Measurements from ENCODE around the gene SH3GLB1.

Gene SH3GLB1

GRCh38 chr1:86739648-86740509, 35.5 kb downstream of the SH3GLB1 start:
- no peak for FAIRE-seq

GRCh38 chr1:86741947-86742572, 37.7 kb downstream of the SH3GLB1 start:
- no peak for FAIRE-seq

- FAIRE-seq, result no peak
Measured at GRCh38 chr1:86747304-86747703, 42.9 kb downstream of the SH3GLB1 start.

- no peak for FAIRE-seq
Measured at GRCh38 chr1:86748622-86749373, 44.4 kb downstream of the SH3GLB1 start.

GRCh38 chr1:86750076-86750475, 45.7 kb downstream of the SH3GLB1 start:
- FAIRE-seq, result no peak

GRCh38 chr1:86750530-86750929, 46.2 kb downstream of the SH3GLB1 start:
- no peak for FAIRE-seq

- no peak for FAIRE-seq
Measured at GRCh38 chr1:86751923-86752322, 47.5 kb downstream of the SH3GLB1 start.

GRCh38 chr1:86753700-86754099, 49.3 kb downstream of the SH3GLB1 start:
- no peak for FAIRE-seq

- FAIRE-seq, result no peak
Measured at GRCh38 chr1:86754265-86754974, 50.0 kb downstream of the SH3GLB1 start.

- FAIRE-seq, result no peak
Measured at GRCh38 chr1:86756062-86756406, 51.7 kb downstream of the SH3GLB1 start.

GRCh38 chr1:86757272-86757984, 53.1 kb downstream of the SH3GLB1 start:
- no peak for FAIRE-seq

- no peak for FAIRE-seq
Measured at GRCh38 chr1:86758570-86758969, 54.2 kb downstream of the SH3GLB1 start.

- FAIRE-seq, result no peak
Measured at GRCh38 chr1:86760199-86760598, 55.8 kb downstream of the SH3GLB1 start.

- FAIRE-seq, result no peak
Measured at GRCh38 chr1:86762336-86762735, 58.0 kb downstream of the SH3GLB1 start.

GRCh38 chr1:86764523-86764922, 60.1 kb downstream of the SH3GLB1 start:
- no peak for FAIRE-seq

GRCh38 chr1:86765073-86765472, 60.7 kb downstream of the SH3GLB1 start:
- no peak for FAIRE-seq

GRCh38 chr1:86765674-86766073, 61.3 kb downstream of the SH3GLB1 start:
- FAIRE-seq, result no peak

GRCh38 chr1:86768554-86768953, 64.2 kb downstream of the SH3GLB1 start:
- FAIRE-seq, result no peak

GRCh38 chr1:86769065-86769464, 64.7 kb downstream of the SH3GLB1 start:
- FAIRE-seq, result no peak

- FAIRE-seq, result no peak
Measured at GRCh38 chr1:86773341-86774288, 69.2 kb downstream of the SH3GLB1 start.

Measured in G401.6 (cell line).